Mesendoderm (in vitro differentiated cells): ENCODE measurements around the gene UBD. TPM values are rescaled to one million over a fixed set of nuclear protein-coding genes. Genes with fewer than 3 reads are reported as not detected.

Experiments
- small RNA-seq: library from polyadenylated mRNA; stranded (forward); fragments of <200 nt; extraction: miRNeasy Mini kit (QIAGEN cat#:217004); gene quantifications from one replicate; pipeline ENCODE3, GENCODE V24; 2013; ENCODE audit not compliant: insufficient read depth

The UBD gene

Small RNAs within 50 kb of the gene (small RNA-seq; reads per million reads assigned to genes)
- gene SNORD32B, result not detected
- gene TMEM183AP1, result not detected
